H9 (cell line): ENCODE measurements around the gene OR10A6. TPM values are rescaled to one million over a fixed set of nuclear protein-coding genes. Genes with fewer than 3 reads are reported as not detected.

Source experiments
- DNase-seq: peaks from one replicate; pipeline ENCODE4 v3.0.0-alpha.2; 2017
- H2AFZ ChIP-seq: one replicate; pipeline ENCODE4 v1.6.1; 2013; ENCODE audit warnings: mild to moderate bottlenecking, low read length, control low read depth, moderate library complexity
- H2AK5ac ChIP-seq: 2 replicates; pipeline ENCODE4 v1.6.1; 2013; ENCODE audit warnings: low read length, control low read depth, mixed read lengths; ENCODE audit not compliant: insufficient read length
- H2BK120ac ChIP-seq: one replicate; pipeline ENCODE4 v1.6.1; 2013; ENCODE audit warnings: low read depth, mild to moderate bottlenecking, low read length, control low read depth, inconsistent platforms; ENCODE audit not compliant: poor library complexity, severe bottlenecking
- H2BK12ac ChIP-seq: 2 replicates; pipeline ENCODE4 v1.6.1; 2013; ENCODE audit warnings: low read length, control low read depth, mixed read lengths, low read depth; ENCODE audit not compliant: insufficient read length
- H2BK15ac ChIP-seq: 2 replicates; pipeline ENCODE4 v1.6.1; 2013; ENCODE audit warnings: low read depth, low read length, control low read depth
- H2BK20ac ChIP-seq: one replicate; pipeline ENCODE4 v1.6.1; 2013; ENCODE audit warnings: low read depth, mild to moderate bottlenecking, low read length, control low read depth, inconsistent platforms; ENCODE audit not compliant: poor library complexity, severe bottlenecking
- H2BK5ac ChIP-seq: 2 replicates; pipeline ENCODE4 v1.6.1; 2013; ENCODE audit warnings: low read length, control low read depth, mixed read lengths; ENCODE audit not compliant: insufficient read length
- H3K14ac ChIP-seq: 2 replicates; pipeline ENCODE4 v1.6.1; 2013; ENCODE audit warnings: low read length, control low read depth; ENCODE audit not compliant: insufficient read depth
- H3K18ac ChIP-seq: 2 replicates; pipeline ENCODE4 v1.6.1; 2013; ENCODE audit warnings: low read depth, mild to moderate bottlenecking, mixed read lengths, low read length, control low read depth; ENCODE audit not compliant: insufficient read length
- H3K23ac ChIP-seq: 2 replicates; pipeline ENCODE4 v1.6.1; 2013; ENCODE audit warnings: low read length, control low read depth, mixed read lengths, low read depth; ENCODE audit not compliant: insufficient read length
- H3K23me2 ChIP-seq: 2 replicates; pipeline ENCODE4 v1.6.1; 2013; ENCODE audit warnings: low read depth, mild to moderate bottlenecking, mixed read lengths, low read length, control low read depth; ENCODE audit not compliant: insufficient read length, poor library complexity, severe bottlenecking
- H3K27ac ChIP-seq: 2 replicates; pipeline ENCODE4 v1.5.1; 2013; ENCODE audit warnings: low read length, control low read depth, mixed read lengths, low read depth; ENCODE audit not compliant: insufficient read length
- H3K27me3 ChIP-seq: 2 replicates; pipeline ENCODE4 v1.6.1; 2013; ENCODE audit warnings: low read length, control low read depth, inconsistent platforms; ENCODE audit not compliant: insufficient read depth
- H3K4ac ChIP-seq: 2 replicates; pipeline ENCODE4 v1.6.1; 2013; ENCODE audit warnings: low read depth, mild to moderate bottlenecking, control low read depth, inconsistent platforms, low read length, moderate library complexity
- H3K4me1 ChIP-seq: 2 replicates; pipeline ENCODE4 v1.6.1; 2013; ENCODE audit warnings: low read length, control low read depth, inconsistent platforms; ENCODE audit not compliant: insufficient read depth
- H3K4me2 ChIP-seq: 2 replicates; pipeline ENCODE4 v1.6.1; 2013; ENCODE audit warnings: low read length, control low read depth, mixed read lengths; ENCODE audit not compliant: insufficient read length, insufficient read depth
- H3K56ac ChIP-seq: 2 replicates; pipeline ENCODE4 v1.6.1; 2013; ENCODE audit warnings: low read depth, mild to moderate bottlenecking, mixed read lengths, low read length, control low read depth; ENCODE audit not compliant: insufficient read length
- H3K79me1 ChIP-seq: 2 replicates; pipeline ENCODE4 v1.6.1; 2013; ENCODE audit warnings: low read depth, mild to moderate bottlenecking, moderate library complexity, low read length, control low read depth, inconsistent platforms; ENCODE audit not compliant: insufficient read depth, poor library complexity, severe bottlenecking
- H3K79me2 ChIP-seq: 2 replicates; pipeline ENCODE4 v1.6.1; 2013; ENCODE audit warnings: low read length, control low read depth, inconsistent platforms; ENCODE audit not compliant: insufficient read depth
- H3K9ac ChIP-seq: 2 replicates; pipeline ENCODE4 v1.6.1; 2013; ENCODE audit warnings: low read length, control low read depth, mixed read lengths; ENCODE audit not compliant: insufficient read length; ENCODE audit errors: extremely low read depth
- H3K9me3 ChIP-seq: one replicate; pipeline ENCODE4 v1.6.1; 2013; ENCODE audit warnings: low read depth, low read length, inconsistent platforms; ENCODE audit not compliant: control insufficient read depth
- H3T11ph ChIP-seq: one replicate; pipeline ENCODE4 v1.6.1; 2013; ENCODE audit warnings: mild to moderate bottlenecking, low read length, control low read depth, inconsistent platforms
- H4K20me1 ChIP-seq: one replicate; pipeline ENCODE4 v1.6.1; 2013; ENCODE audit not compliant: control insufficient read depth, insufficient read length, insufficient read depth
- H4K5ac ChIP-seq: 2 replicates; pipeline ENCODE4 v1.6.1; 2013; ENCODE audit warnings: low read depth, mild to moderate bottlenecking, mixed read lengths, low read length, control low read depth; ENCODE audit not compliant: insufficient read length
- H4K8ac ChIP-seq: replicated peaks from 2 replicates; pipeline ENCODE4 v1.6.1; 2013; ENCODE audit warnings: low read length, control low read depth, mixed read lengths, low read depth; ENCODE audit not compliant: insufficient read length
- H4K91ac ChIP-seq: 2 replicates; pipeline ENCODE4 v1.6.1; 2013; ENCODE audit warnings: low read depth, mild to moderate bottlenecking, moderate library complexity, mixed read lengths, low read length, control low read depth; ENCODE audit not compliant: insufficient read length
- H3K27ac Mint-ChIP-seq, 3 experiments: 2 replicates in 2 of 3; 3 replicates in 1 of 3; pipeline ENCODE4 v1.8.0; 2020 to 2021; ENCODE audit warnings: mixed read lengths in 3 of 3, mild to moderate bottlenecking in 1 of 3, moderate library complexity in 1 of 3
- H3K27me3 Mint-ChIP-seq: 2 replicates; pipeline ENCODE4 v1.8.0; 2021; ENCODE audit warnings: low read depth, mild to moderate bottlenecking, moderate library complexity, mixed read lengths
- H3K36me3 Mint-ChIP-seq, 3 experiments: 2 replicates in 2 of 3; 3 replicates in 1 of 3; pipeline ENCODE4 v1.8.0; 2020 to 2021; ENCODE audit warnings: low read depth in 3 of 3, mixed read lengths in 3 of 3; ENCODE audit not compliant: insufficient read depth in 1 of 3
- H3K4me1 Mint-ChIP-seq, 2 experiments: 2 replicates each; pipeline ENCODE4 v1.8.0; 2020; ENCODE audit warnings: mixed read lengths in 2 of 2
- H3K4me3 Mint-ChIP-seq, 2 experiments: 2 replicates in 1 of 2; 3 replicates in 1 of 2; pipeline ENCODE4 v1.8.0; 2020 to 2021; ENCODE audit warnings: mild to moderate bottlenecking in 2 of 2, mixed read lengths in 2 of 2, moderate library complexity in 1 of 2
- H3K9me3 Mint-ChIP-seq, 2 experiments: 2 replicates in 1 of 2; 3 replicates in 1 of 2; pipeline ENCODE4 v1.8.0; 2020; ENCODE audit warnings: mild to moderate bottlenecking in 2 of 2, mixed read lengths in 2 of 2, moderate library complexity in 1 of 2
- WGBS: extraction: QIAGEN DNeasy Blood & Tissue Kit; methylation state at CpG from one replicate; pipeline ENCODE4 v1.1.7; 2013; ENCODE audit warnings: missing lambda C conversion rate, low lambda C conversion rate, mixed read lengths; ENCODE audit not compliant: insufficient read length; ENCODE audit errors: extremely low coverage; 5-methylcytosine and 5-hydroxymethylcytosine counted together
- total RNA-seq: library from RNA; stranded (reverse); gene quantifications from 2 replicates; pipeline ENCODE4 v1.2.1, GENCODE V29; 2021
- TF ChIP-seq, protein P1 (sequence below): fragments of 200-600 bp; sonication (generic); conservative IDR thresholded peaks from 3 replicates; pipeline ENCODE4 v1.8.0; 2021; ENCODE audit warnings: antibody characterized with exemption, mild to moderate bottlenecking

Gene OR10A6
- total RNA-seq, 1 experiment from 2014 or later = not detected

- Histone ChIP-seq H3K14ac (no peak overlapping the region), H2BK15ac (no peak overlapping the region), H4K91ac (no peak overlapping the region), H4K5ac (no peak overlapping the region), H3K4me2 (no peak overlapping the region), H3K27ac (no peak overlapping the region), H2AK5ac (no peak overlapping the region), H2BK12ac (no peak overlapping the region), H3K18ac (no peak overlapping the region), H2BK20ac (no peak overlapping the region), H3K9me3 (no peaks in the 10 kb centered on the region), H3K4me1 (no peaks in the 10 kb centered on the region; the same call in 1 of the 2 replicates), H2AFZ (no peak overlapping the region), H4K8ac (no peak overlapping the region), H3K23me2 (no peaks in the 10 kb centered on the region), H3K9ac (no peak overlapping the region), H2BK5ac (no peak overlapping the region), H3K79me1 (no peaks in the 10 kb centered on the region), H3K79me2 (no peaks in the 10 kb centered on the region), H4K20me1 (peaks cover 3% of the 10 kb centered on the region), H3K27me3 (no peaks in the 10 kb centered on the region), H3K23ac (no peak overlapping the region), H3K4ac (no peak overlapping the region), H2BK120ac (no peak overlapping the region), H3T11ph (no peak overlapping the region), H3K56ac (no peak overlapping the region)
- Mint-ChIP-seq H3K36me3 (peaks cover 0 to 10% (median 0%) of the 10 kb centered on the region in 3 experiments; a peak in 2 of 7 replicates), H3K4me1 (peaks cover 23 to 39% of the 10 kb centered on the region in 2 experiments), H3K27me3 (no peaks in the 10 kb centered on the region; the same call in 1 of the 2 replicates), H3K27ac (no peak overlapping the region), H3K9me3 (peaks cover 3 to 5% of the 10 kb centered on the region in 2 experiments; a peak in 3 of 5 replicates), H3K4me3 (no peak overlapping the region)
- TF ChIP-seq, protein P1, sequence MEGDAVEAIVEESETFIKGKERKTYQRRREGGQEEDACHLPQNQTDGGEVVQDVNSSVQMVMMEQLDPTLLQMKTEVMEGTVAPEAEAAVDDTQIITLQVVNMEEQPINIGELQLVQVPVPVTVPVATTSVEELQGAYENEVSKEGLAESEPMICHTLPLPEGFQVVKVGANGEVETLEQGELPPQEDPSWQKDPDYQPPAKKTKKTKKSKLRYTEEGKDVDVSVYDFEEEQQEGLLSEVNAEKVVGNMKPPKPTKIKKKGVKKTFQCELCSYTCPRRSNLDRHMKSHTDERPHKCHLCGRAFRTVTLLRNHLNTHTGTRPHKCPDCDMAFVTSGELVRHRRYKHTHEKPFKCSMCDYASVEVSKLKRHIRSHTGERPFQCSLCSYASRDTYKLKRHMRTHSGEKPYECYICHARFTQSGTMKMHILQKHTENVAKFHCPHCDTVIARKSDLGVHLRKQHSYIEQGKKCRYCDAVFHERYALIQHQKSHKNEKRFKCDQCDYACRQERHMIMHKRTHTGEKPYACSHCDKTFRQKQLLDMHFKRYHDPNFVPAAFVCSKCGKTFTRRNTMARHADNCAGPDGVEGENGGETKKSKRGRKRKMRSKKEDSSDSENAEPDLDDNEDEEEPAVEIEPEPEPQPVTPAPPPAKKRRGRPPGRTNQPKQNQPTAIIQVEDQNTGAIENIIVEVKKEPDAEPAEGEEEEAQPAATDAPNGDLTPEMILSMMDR = no peak
- no peak for DNase-seq
- WGBS = no CpG with 5 or more reads among the region's 4 CpGs
These were observed 30.4 kb downstream of the OR10A6 start for GRCh38 chr11:7900686-7901085.
